Vagina (tissue), 2 donors: ENCODE data around the gene APPL2.

Experiments
- POLR2A ChIP-seq, 2 donors: fragments of 450-650 bp; IDR thresholded peaks; one replicate each; pipeline ENCODE4 v1.6.1; 2017; ENCODE audit warnings: antibody characterized with exemption in 2 of 2, mild to moderate bottlenecking in 2 of 2, moderate library complexity in 2 of 2
- TF ChIP-seq, protein P1 (sequence below), 3 experiments: fragments of 450-650 bp in 2 of 3; fragments of 200-600 bp in 1 of 3; sonication (generic) in 1 of 3; IDR thresholded peaks; one replicate each; pipeline ENCODE4 v1.5.1; 2017 to 2019; ENCODE audit warnings: antibody characterized with exemption in 3 of 3, mild to moderate bottlenecking in 2 of 3, moderate library complexity in 2 of 3

DNA sequence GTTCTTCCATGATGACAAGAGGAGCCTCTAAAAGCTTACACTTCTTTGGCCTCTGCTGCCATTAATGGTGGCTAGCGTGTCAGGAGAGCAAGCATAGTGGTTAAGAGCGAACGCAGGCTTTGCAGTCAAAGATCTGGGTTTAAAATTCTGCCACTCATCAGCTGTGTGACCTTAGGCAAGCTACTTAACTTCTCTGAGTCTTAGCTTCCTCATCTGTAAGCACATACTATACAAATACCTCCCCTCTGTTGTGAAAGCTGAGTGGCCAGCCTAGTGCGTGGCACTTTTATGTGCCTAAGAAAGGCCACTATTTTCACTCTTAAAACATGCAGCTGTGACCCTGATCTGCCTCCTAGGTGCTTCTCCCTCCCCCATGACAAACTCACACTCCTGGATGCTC, 11.6 kb downstream of the APPL2 start:
- TF ChIP-seq, protein P1, sequence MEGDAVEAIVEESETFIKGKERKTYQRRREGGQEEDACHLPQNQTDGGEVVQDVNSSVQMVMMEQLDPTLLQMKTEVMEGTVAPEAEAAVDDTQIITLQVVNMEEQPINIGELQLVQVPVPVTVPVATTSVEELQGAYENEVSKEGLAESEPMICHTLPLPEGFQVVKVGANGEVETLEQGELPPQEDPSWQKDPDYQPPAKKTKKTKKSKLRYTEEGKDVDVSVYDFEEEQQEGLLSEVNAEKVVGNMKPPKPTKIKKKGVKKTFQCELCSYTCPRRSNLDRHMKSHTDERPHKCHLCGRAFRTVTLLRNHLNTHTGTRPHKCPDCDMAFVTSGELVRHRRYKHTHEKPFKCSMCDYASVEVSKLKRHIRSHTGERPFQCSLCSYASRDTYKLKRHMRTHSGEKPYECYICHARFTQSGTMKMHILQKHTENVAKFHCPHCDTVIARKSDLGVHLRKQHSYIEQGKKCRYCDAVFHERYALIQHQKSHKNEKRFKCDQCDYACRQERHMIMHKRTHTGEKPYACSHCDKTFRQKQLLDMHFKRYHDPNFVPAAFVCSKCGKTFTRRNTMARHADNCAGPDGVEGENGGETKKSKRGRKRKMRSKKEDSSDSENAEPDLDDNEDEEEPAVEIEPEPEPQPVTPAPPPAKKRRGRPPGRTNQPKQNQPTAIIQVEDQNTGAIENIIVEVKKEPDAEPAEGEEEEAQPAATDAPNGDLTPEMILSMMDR (IDR thresholded peaks at IDR 0.05): no peak
- TF ChIP-seq POLR2A (IDR thresholded peaks at IDR 0.05): no peak
